HG02610 (cell line): ENCODE results near the gene ANKRD16.
"Not testable (repeated sequence)": the region's sequence is repeated elsewhere in the genome, so short reads cannot be mapped to it uniquely, and the experiment has no call there.

ENCODE experiments used
- ATAC-seq: cut with Tn5 transposase; IDR thresholded peaks from one replicate; pipeline ENCODE4 v1.9.1; 2021; ENCODE audit warnings: mild to moderate bottlenecking, moderate library complexity; ENCODE audit not compliant: unreplicated experiment

ANKRD16 gene

GRCh38 chr10:5840314-5841307 is 49.1 kb downstream of the ANKRD16 start:
- peak; percentile 77 for ATAC-seq

GRCh38 chr10:5836181-5836580 is 53.5 kb downstream of the ANKRD16 start:
- not testable (repeated sequence) for ATAC-seq

GRCh38 chr10:5835446-5836095 is 54.1 kb downstream of the ANKRD16 start:
- no peak for ATAC-seq

- ATAC-seq = no peak
Observed at GRCh38 chr10:5833814-5834213, 55.9 kb downstream of the ANKRD16 start.

- no peak for ATAC-seq
Observed at GRCh38 chr10:5832946-5833345, 56.7 kb downstream of the ANKRD16 start.

GRCh38 chr10:5831446-5831782 is 58.3 kb downstream of the ANKRD16 start:
- no peak for ATAC-seq

GRCh38 chr10:5830629-5831445 is 58.9 kb downstream of the ANKRD16 start:
- peak; percentile 82 for ATAC-seq

GRCh38 chr10:5829267-5829666 is 60.4 kb downstream of the ANKRD16 start:
- ATAC-seq = no peak

GRCh38 chr10:5828725-5829124 is 61.0 kb downstream of the ANKRD16 start:
- ATAC-seq = no peak

- ATAC-seq = no peak
Observed at GRCh38 chr10:5827841-5828240, 61.9 kb downstream of the ANKRD16 start.

- not testable (repeated sequence) for ATAC-seq
Observed at GRCh38 chr10:5826511-5826910, 63.2 kb downstream of the ANKRD16 start.

- peak; percentile 36 for ATAC-seq
Observed at GRCh38 chr10:5818894-5819293, 70.8 kb downstream of the ANKRD16 start.

GRCh38 chr10:5818048-5818331 is 71.7 kb downstream of the ANKRD16 start:
- ATAC-seq = no peak

GRCh38 chr10:5817322-5818047 is 72.2 kb downstream of the ANKRD16 start:
- no peak for ATAC-seq

- no peak for ATAC-seq
Observed at GRCh38 chr10:5816170-5816569, 73.5 kb downstream of the ANKRD16 start.

- ATAC-seq = no peak
Observed at GRCh38 chr10:5814110-5815107, 75.3 kb downstream of the ANKRD16 start.

- peak; percentile 78 for ATAC-seq
Observed at GRCh38 chr10:5813341-5814109, 76.2 kb downstream of the ANKRD16 start, which contains the start of gene GDI2. Gene GDI2, minus strand, starts transcription at chr10:5813434. Its CDS starts 176 bp downstream, at chr10:5813258.

- peak; percentile 19 for ATAC-seq
Observed at GRCh38 chr10:5813091-5813340, 76.7 kb downstream of the ANKRD16 start.
